NCI-H748 treated with DMSO at 0.1 percent for 48 hours (cell line): Measurements from ENCODE around the gene CLK3.
"Not testable (repeated sequence)": the region's sequence is repeated elsewhere in the genome, so short reads cannot be mapped to it uniquely, and the experiment has no call there.

ENCODE experiments used
- DNase-seq: peaks from one replicate; lab custom pipeline; 2025; lab: John Stamatoyannopoulos, UW

Gene CLK3

DNA sequence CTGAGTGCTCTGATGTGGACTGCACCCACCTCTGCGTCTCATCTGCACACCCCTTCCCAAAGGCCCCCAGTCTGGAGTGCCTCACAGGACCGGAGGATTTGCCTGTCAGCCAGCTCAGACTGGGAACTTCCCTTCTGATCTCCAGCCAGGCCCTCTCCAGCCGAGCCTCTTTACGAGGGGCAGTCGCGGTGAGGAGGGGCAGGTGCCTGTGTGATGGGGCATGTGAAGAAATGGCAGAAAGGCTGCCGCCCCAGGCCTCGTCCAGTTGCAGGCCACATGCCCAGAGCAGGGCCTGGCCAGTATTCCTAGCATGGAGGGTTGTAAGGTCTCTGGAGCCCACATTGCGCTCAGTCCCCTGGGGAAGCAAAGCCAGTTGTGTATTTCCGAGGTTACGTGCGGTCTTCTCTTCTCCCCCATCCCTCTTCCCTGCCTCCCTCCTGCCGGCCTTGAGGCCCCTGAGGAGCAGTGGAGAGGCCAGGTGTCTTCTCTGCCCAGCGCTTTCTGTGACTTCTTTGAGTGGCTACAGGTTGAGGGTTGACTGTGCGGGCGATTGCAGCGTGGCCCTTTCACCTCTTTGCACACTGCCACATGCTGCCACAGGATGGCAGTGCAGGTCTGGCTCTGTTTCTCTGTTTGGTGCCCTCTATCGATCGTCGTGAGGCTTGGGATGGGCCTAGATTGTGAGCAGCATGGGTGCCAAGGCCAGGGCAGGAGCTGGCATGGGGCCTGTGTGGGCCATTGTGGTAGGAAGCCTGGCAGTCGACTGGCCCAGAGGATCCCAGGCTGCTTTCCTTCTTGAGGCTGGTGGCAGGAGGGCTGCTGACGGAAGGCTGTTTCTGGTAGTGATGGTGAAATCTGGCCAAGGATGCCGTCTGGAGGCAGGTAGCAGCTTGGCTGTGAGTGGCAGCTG is 5.3 kb downstream of the CLK3 start:
- no peak for DNase-seq

DNA sequence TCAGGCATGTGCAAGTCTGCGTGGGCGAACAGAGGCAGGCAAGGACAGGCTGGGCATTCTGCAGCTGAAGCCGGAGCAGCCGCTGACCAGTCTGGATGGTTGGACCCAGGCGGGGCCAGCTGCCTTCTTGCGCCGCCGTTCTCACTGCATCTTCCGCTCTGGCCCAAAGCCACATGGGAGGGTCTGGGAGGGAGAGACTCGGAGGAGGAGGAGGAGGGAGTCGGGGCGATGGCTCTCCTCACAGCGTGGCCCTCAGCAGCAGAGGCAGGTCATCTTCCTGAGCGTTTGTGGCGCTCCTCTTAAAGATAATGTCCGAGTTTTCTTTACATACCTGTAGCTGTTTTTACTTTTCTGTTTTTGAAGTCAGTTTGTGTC is 5.9 kb downstream of the CLK3 start:
- DNase-seq = no peak

DNA sequence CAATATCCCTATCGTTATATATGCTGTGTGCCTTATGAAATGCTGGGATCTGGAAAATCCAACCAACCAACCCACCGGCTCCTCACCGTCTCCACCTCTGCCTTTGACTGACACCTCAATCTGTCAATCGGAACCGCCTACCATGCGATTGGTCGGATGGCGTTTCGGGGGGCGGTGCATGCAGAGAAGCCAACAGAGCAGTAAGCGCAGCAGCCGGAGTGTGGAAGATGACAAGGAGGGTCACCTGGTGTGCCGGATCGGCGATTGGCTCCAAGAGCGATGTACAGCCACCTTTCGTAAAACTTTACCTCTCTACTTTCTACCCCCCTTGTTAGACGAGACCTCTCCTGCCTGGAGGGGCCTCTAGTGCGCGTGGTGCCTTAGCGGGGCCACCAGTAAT is 6.3 kb downstream of the CLK3 start:
- DNase-seq = no peak

DNA sequence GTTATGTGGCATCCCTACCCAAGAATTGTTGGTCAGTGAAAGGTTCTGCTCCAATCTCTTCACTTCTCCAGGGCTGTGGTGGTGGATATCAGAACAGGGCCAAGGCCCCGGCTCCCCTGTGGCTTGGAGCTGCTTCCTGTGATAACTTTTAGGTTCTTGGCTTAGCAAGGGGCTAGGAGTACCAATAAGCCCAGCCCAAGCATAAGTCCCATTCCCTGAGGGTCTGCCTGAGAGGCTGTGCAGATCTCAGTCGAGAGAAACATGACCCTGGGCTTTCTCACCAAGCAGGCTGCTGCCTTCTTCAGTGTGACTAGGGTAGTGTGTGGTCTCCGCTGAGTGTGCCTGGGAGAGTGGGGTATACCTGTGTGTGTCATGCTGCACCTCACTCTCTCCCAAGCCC is 7.1 kb downstream of the CLK3 start:
- no peak for DNase-seq

DNA sequence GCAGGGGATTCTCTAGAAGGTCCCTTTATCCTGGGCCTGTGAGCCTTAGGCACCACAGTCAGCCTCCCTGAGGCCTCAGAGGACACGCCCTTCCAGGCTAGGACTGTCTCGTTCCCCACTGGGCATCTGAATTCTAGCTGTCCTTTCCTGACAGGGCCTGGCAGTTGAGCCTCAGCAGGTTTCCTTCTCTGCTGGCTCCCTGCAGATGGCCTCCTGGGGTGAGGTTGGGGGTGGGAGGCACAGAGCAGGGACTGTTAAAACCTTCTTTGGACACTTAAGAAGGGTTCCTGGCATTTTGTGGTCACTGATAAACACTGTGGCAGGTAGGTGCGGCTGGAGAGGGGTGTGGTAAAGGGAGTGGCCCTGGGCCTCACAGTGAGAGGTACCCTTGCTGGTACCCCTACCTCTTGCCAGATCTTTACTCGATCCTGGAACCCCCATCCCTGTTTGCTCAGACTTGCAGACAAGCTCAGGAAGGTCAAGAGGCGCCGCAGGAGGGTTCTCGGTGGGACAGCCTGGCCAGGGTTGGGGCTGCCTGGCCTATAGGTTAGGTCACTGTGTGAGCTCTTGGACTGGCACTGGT is 8.5 kb downstream of the CLK3 start:
- no peak for DNase-seq

DNA sequence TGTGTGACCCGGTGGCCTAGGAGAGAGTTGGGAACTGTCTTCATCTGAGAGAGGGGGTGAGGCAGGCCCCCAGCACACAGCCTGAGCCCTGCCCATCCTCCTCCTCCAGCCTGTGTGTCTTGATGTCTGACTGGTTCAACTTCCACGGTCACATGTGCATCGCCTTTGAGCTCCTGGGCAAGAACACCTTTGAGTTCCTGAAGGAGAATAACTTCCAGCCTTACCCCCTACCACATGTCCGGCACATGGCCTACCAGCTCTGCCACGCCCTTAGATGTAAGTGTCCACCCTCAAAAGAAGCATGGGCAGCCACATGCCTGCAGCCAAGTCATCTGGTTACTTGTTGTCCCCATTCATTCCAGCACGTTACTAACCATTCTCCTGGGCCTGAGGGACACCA is 10.1 kb downstream of the CLK3 start:
- no peak for DNase-seq

DNA sequence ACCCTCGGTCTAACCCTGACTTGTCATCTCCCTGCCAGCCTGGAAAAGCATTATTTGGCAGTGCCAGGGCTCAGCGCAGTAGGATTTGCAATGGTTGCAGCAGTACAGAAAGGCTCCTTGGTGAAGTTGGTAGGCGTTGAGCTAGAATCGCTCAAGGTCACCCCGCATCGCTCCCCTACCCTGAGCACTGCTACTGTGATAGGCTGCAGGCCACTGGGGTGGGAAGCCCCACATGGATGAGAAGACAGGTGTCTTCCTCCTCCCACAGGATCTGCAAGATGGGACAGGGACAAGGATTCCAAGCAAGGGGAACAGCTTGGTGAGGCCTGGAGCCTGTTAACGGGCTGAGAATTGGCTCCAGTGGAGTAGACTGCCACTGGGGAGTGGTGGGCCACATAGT is 10.7 kb downstream of the CLK3 start:
- no peak for DNase-seq

DNA sequence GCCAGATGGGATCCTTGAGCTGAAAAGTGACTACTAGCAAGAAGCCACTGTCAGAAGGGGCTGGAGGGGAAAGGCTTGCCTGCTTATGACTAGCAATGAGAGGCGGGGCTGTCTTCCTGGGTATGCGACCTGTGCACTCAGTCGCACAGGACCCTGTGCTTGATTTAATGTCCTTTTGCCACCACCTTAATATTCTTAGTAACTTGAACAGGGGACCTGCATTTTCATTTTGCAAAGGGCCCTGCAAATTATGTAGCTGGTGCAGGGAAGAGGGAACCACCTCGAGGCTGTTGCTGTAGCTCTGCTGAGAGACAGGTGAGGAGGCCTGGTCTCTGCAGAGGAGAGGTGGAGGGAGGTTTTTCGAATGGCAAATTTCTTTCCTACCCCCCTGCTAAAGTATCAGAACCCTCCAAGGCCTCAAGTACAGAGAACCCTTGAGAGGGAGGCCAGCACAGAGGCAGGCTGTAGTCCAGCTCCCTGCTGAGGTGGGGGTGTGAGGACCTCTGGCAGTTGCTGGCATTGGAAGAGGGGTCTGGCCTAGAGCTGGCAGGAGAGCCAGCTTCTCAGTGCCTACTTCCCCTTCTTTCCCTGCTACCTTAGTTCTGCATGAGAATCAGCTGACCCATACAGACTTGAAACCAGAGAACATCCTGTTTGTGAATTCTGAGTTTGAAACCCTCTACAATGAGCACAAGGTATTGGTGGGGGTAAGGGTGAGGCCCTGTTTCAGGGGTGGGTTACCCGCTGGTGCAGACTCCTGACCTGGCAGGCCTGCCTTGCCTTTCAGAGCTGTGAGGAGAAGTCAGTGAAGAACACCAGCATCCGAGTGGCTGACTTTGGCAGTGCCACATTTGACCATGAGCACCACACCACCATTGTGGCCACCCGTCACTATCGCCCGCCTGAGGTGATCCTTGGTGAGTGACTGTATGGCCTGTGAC is 11.4 kb downstream of the CLK3 start:
- no peak for DNase-seq

DNA sequence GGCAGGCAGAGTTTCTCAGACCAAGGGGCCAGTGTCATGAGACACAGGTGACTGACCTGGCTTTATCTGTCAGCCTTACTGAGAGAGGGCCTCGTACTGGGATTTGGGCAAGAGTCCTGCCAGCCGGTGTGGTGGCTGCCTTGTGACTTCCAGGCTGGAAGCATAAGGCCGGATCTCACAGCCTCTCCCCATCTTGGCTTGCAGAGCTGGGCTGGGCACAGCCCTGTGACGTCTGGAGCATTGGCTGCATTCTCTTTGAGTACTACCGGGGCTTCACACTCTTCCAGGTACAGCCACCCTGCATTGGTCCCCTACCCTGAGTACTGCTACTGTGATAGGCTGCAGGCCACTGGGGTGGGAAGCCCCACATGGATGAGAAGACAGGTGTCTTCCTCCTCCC is 12.1 kb downstream of the CLK3 start:
- DNase-seq = no peak

DNA sequence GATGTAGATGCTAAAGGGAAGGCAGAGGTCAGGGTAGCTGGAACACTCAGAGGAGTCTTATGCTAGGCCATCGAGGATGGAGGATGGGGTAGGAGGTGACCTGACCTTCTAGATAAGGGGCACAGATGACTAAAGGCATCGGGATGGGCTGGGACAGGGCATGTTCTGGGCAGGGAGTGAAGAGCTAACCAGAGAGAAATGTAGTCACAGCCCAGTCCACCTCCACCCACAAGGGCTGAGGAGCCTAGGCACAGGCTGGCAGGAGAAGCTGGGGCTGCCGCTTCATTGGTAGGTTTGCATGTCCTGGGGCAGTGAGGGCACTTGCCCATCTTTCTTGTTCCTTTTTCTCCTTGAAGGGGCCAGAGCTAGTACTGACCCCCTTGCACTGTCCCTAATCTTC is 12.6 kb downstream of the CLK3 start:
- no peak for DNase-seq

DNA sequence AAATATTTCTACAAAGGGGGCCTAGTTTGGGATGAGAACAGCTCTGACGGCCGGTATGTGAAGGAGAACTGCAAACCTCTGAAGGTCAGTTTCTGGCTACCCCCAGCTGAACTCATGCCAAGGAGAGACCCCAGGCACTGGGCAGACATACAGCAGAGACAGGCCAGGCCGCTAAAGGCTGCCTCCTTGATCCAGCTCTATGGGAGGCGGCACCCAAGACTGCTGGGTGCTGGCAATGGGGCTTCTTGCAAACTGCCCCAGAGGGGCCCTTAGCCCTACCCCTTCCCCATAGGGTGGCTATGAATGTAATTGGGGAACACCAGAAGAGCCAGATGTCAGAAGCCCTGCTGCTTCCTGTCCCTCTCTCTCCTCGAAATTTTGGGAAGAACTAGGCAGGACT is 13.3 kb downstream of the CLK3 start:
- no peak for DNase-seq

DNA sequence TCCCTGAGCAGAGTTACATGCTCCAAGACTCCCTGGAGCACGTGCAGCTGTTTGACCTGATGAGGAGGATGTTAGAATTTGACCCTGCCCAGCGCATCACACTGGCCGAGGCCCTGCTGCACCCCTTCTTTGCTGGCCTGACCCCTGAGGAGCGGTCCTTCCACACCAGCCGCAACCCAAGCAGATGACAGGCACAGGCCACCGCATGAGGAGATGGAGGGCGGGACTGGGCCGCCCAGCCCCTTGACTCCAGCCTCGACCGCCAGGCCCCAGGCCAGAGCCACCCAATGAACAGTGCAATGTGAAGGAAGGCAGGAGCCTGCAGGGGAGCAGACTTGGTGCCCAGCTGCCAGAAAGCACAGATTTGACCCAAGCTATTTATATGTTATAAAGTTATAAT is 14.1 kb downstream of the CLK3 start:
- DNase-seq = not testable (repeated sequence)

DNA sequence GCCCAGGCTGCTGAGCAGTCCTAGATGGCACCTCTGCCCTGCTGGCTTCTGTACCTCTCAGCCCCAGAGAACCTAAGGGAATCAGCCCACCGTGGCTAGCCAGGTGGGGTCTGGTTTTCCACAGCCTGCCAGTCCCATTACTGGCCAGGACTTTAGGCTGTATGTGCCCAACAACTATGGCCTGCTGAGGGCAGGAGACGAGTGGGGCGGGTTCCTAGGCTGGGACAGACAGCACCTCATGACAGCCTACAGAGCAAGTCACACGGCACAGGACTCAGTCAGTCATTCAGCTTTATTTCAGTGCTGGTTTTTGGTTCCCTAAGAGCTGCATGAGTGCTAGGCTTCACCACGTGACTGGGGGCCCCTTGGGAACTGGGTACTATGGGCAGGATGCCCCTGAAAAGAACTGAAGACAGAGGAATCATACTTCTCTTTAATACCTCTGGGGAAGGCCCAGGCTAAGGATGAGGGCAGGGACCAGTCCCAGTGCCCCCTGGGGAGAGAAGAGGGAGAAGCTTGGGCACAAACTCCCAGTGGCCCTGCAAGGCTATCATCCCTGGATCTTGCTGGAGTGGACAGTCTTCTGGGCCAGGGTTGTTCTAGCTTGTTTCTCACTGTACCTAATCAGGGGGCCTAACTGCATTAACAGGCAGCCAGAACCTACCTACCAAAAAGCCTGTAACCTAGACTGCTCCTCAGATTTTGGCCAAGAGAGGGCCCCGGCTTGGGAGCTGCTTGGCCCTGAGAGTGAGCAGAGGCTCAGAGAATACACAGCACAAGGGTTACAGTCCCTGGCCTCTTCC is 14.8 kb downstream of the CLK3 start:
- no peak for DNase-seq

DNA sequence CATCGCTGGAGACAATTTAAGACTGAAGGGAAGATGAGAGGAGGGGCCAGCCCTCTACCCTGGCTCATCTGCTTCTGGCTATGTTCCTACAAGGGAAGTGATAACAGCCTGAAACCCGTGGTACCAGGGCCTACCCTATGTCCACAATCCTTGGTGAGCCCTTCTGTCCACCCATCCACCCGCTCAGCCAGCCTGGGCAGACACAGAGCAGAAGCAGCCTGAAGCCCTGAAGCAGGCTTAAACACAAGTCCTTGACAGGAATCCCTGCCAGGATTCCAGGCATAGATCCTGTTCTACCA is 15.4 kb downstream of the CLK3 start:
- no peak for DNase-seq

DNA sequence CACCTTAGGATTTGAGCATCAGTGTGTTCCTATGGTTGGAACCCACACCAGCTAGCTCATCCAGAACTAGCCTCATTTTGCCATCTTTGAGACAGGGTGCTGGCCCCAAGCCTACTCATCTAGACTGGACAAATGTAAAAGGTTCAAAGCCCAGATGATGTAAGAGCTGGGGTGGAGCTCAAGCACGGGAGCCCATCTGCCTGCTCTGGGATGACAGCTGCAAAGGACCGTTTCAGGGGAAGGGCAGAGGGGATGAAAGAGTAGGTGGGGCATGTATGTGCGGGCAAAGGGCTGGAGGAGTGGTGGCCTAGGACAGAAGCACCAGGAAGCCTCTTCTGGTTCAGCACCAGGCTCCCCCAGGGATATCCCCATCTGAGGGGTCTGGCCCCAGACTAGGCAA is 15.8 kb downstream of the CLK3 start:
- no peak for DNase-seq

DNA sequence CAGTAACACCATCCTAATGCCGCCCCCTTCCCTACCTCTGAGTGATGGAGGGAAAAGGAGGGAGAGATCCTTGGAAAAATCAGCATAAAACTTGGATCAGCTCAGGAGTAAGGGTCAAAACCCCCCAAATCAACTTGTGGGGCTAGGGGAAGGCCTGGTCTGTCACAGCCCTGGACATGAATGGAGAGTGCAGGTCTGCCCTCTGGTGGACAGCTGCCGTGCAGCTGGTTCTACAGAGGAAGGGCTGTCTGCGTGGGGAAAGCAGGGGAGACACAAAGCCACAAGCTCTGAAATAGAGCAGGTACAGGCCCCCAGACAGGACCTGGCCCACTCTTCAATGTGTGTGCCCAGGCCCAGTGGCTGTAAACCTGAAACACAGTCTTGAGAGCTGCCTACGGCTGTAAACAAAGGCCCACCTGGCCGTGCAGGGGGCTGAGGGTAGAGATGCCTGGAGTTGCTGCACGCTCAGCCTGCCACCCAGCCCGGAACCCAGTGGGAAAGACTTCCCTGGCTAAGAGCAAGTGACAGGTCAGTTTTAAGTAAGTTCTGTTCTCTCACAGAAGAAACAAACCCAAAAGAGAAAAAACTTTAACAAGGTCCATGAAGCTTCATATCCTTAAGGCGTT is 16.4 kb downstream of the CLK3 start:
- no peak for DNase-seq

DNA sequence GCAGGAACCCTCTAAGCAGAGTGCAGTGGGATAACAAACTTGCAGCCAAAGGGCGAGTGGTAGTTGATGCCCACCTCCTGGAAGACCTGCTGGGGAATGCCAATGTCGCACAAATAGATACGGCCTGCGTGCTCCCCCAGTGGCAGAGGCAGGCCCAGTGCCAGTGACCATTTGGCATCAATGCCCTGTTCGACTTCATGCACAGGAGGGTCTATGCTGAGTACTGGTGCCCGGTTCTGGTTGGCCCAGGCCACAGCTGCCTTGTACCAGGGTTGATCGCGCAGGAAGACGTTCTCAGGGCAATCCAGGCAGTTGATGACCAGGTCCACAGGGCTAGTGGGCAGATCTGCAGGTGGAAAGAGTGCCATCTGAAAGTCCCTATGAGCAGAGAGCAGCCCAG is 17.0 kb downstream of the CLK3 start:
- DNase-seq = no peak

DNA sequence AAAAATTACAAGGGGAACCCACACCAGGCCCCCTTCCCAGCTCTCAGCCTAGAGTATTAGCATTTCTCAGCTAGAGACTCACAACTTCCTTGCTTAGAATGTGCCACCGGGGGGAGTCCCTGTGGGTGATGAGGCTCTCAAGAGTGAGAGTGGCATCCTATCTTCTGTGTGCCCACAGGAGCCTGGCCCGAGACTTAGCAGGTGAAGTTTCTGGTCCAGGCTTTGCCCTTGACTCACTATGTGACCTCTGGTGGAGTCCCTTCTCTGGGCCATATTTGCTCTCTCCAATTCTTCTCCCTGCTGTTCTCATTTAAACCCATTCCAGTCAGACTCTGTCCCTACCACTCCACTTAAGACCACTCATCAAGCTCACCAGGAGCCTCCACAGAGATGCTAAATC is 18.1 kb downstream of the CLK3 start:
- no peak for DNase-seq

DNA sequence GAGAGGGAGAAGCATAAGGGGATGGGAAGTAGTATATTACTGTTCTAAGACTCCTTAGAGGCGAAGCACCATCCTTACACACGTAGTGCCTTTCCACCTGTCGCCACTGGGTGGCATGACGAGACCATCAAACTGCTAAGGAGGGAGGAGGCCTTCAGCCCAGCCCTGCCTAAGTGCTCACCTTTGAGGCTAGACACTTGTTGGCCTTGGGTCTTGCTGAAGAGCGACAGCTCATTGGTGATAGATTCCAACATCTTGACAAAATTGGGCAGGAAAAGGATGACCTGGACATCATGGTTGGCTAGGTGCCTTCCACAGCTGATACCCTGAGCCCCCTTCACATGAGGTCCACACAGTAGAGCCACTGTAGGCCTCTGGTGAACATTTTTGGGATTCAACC is 19.6 kb downstream of the CLK3 start:
- peak; percentile 5 for DNase-seq

DNA sequence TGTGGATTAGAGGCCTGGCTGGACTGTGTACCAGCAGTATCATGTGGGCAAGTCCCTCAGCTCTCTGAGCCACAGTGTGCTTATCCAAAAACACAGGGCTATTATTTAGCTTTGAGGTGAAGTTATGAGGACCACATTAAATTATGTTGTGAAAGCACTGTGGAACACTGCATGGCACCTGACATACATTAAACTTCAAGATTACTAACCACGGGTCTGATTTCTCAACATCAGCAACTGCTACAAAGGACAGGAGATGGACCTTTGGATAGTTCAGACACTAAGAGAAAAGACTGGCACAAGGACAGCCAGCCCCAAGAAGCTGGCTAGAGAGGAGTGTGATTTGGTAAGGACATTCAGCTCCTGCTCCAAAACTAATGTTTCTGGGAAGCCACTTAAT is 21.3 kb downstream of the CLK3 start:
- no peak for DNase-seq

DNA sequence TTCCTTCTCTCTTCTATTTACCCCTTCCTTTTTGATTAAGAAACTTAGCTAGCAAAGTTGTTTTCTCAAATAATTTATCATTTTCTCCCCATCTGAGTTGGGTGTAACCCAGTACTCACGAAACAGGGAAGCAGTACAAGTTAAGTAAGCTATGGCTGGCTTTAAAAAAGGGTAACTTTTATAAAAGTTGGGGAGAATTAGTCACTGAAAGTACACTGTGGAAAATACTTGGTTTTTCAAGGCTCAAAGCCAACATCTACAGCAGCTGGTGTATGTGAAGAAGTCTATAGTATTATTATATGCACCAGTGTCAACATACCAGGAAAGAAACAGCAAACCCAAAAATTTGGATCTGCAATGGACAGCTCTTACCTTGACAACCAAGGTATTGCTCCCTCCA is 25.5 kb downstream of the CLK3 start:
- DNase-seq = no peak

DNA sequence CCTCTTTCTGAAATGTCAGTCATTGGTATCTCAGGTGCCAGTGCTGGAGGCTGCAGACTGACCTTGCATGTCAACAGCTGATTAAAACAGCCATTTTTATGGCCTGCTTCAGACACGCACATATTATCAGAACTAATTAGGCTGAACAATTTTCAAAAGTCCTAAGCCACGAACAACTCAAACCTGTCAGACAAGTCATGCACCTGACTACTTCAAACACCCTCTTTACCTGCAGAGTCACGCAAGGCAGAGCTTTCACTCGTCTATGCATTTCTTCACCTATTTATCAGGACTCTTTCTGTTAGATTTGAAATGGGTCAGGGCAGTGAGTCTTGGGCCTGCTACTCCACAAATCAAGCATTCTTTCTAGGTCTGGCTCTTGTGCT is 26.7 kb downstream of the CLK3 start:
- peak; percentile 71 for DNase-seq
